B cell (primary cell): ENCODE results near the gene ADAMTS5. TPM values are rescaled to one million over a fixed set of nuclear protein-coding genes. Genes with fewer than 3 reads are reported as not detected.

Experiments
- ATAC-seq: fragments of 200-7000 bp; cut with Tn5 transposase; one replicate; pipeline ENCODE4 v1.10.0; 2021; ENCODE audit warnings: low read depth, mild to moderate bottlenecking, moderate number of reproducible peaks, moderate library complexity
- CTCF ChIA-PET: fragments of 350-600 bp; sonication (Branson Sonifier 250); formaldehyde crosslinking; loops from one replicate; lab custom pipeline; 2021; ENCODE audit warnings: antibody characterized with exemption, inconsistent platforms; lab: Charles Lee
- POLR2A ChIA-PET: fragments of 350-600 bp; sonication (Branson Sonifier 250); formaldehyde crosslinking; loops from one replicate; lab custom pipeline; 2021; ENCODE audit warnings: antibody characterized with exemption; lab: Charles Lee
- DNase-seq: peaks from one replicate; pipeline ENCODE4 v3.0.0; 2013
- H2AFZ ChIP-seq: 2 replicates; pipeline ENCODE4 v1.6.1; 2012; ENCODE audit warnings: mild to moderate bottlenecking, low read depth, low read length; ENCODE audit not compliant: insufficient read depth, poor library complexity, severe bottlenecking
- H3K27ac ChIP-seq, 2 donors: 1 replicate in 1 of 2; 2 replicates in 1 of 2; pipeline ENCODE4 v1.5.1; 2012 to 2013; ENCODE audit warnings: low read length in 2 of 2, mild to moderate bottlenecking in 2 of 2, moderate library complexity in 1 of 2
- H3K27me3 ChIP-seq, 4 experiments: fragments of 200-600 bp in 1 of 4; sonication (generic) in 1 of 4; replicated peaks in 1 of 4; 1 replicate in 2 of 4; 2 replicates in 2 of 4; pipeline versions ENCODE4 v1.6.1 to v1.7.0; 2013 to 2016; ENCODE audit warnings: low read length in 3 of 4, mild to moderate bottlenecking in 2 of 4, mixed read lengths in 1 of 4, moderate library complexity in 1 of 4; ENCODE audit not compliant: insufficient read depth in 4 of 4, control insufficient read depth in 3 of 4; ENCODE audit errors: control extremely low read depth in 1 of 4
- H3K36me3 ChIP-seq, 2 experiments: replicated peaks in 1 of 2; 1 replicate in 1 of 2; 2 replicates in 1 of 2; pipeline versions ENCODE4 v1.6.1 to v1.7.1; 2013; ENCODE audit warnings: low read length in 1 of 2; ENCODE audit not compliant: insufficient read depth in 2 of 2, control insufficient read depth in 1 of 2; ENCODE audit errors: control extremely low read depth in 1 of 2, extremely low read depth in 1 of 2
- H3K4me1 ChIP-seq, 2 donors: fragments of 200-600 bp in 1 of 2; sonication (generic) in 1 of 2; 1 replicate in 1 of 2; 2 replicates in 1 of 2; pipeline versions ENCODE4 v1.5.1 to v1.6.1; 2013 to 2017; ENCODE audit warnings: low read length in 2 of 2; ENCODE audit not compliant: control insufficient read depth in 2 of 2, insufficient read depth in 2 of 2
- H3K4me2 ChIP-seq: replicated peaks from 2 replicates; pipeline ENCODE3; 2012; ENCODE audit warnings: mild to moderate bottlenecking, low read depth, low read length; ENCODE audit not compliant: poor library complexity, severe bottlenecking
- H3K4me3 ChIP-seq, 5 experiments: fragments of 200-600 bp in 1 of 5; sonication (generic) in 1 of 5; 1 replicate in 3 of 5; 2 replicates in 2 of 5; pipeline versions ENCODE4 v1.5.1 to v1.7.0; 2011 to 2016; ENCODE audit warnings: low read length in 4 of 5, mild to moderate bottlenecking in 4 of 5, low read depth in 2 of 5, control low read depth in 1 of 5, moderate library complexity in 1 of 5; ENCODE audit not compliant: insufficient read depth in 1 of 5; ENCODE audit errors: control extremely low read depth in 1 of 5, extremely low read depth in 1 of 5
- H3K79me2 ChIP-seq: fragments of 200-600 bp; sonication (generic); one replicate; pipeline ENCODE4 v1.6.0; 2016; ENCODE audit warnings: low read length; ENCODE audit not compliant: control insufficient read depth, insufficient read depth
- H3K9ac ChIP-seq: fragments of 200-600 bp; sonication (generic); 2 replicates; pipeline ENCODE4 v1.6.1; 2017; ENCODE audit warnings: mild to moderate bottlenecking, low read length, moderate library complexity
- H3K9me3 ChIP-seq, 3 donors: one replicate each; pipeline versions ENCODE4 v1.6.1 to v1.7.1; 2013; ENCODE audit warnings: low read length in 2 of 3; ENCODE audit not compliant: control insufficient read depth in 2 of 3, insufficient read depth in 1 of 3; ENCODE audit errors: control extremely low read depth in 1 of 3
- H4K20me1 ChIP-seq: 2 replicates; pipeline ENCODE4 v1.6.0; 2012; ENCODE audit warnings: mild to moderate bottlenecking, low read length; ENCODE audit not compliant: insufficient read depth, control insufficient read depth, poor library complexity, severe bottlenecking
- H3K27ac Mint-ChIP-seq: one replicate; pipeline ENCODE4 v1.8.0; 2021; ENCODE audit warnings: mixed read lengths
- H3K27me3 Mint-ChIP-seq: one replicate; pipeline ENCODE4 v1.8.0; 2021; ENCODE audit warnings: mixed read lengths
- H3K4me1 Mint-ChIP-seq: one replicate; pipeline ENCODE4 v1.8.0; 2021; ENCODE audit warnings: mixed read lengths
- H3K4me3 Mint-ChIP-seq: one replicate; pipeline ENCODE4 v1.8.0; 2021; ENCODE audit warnings: mixed read lengths
- H3K9me3 Mint-ChIP-seq: one replicate; pipeline ENCODE4 v1.8.0; 2022; ENCODE audit warnings: mixed read lengths; ENCODE audit not compliant: insufficient read depth
- EZH2 ChIP-seq: IDR thresholded peaks from 2 replicates; pipeline ENCODE4 v1.6.1; 2012; ENCODE audit warnings: borderline replicate concordance, low read depth, mild to moderate bottlenecking, moderate library complexity, low read length; ENCODE audit not compliant: insufficient read depth, poor library complexity, severe bottlenecking
- WGBS: methylation state at CpG from one replicate; pipeline ENCODE4 v1.1.5; 2013; ENCODE audit warnings: missing lambda C conversion rate; ENCODE audit not compliant: insufficient coverage; 5-methylcytosine and 5-hydroxymethylcytosine counted together
- intact Hi-C: fragments of 100-400 bp; cut with micrococcal nuclease; formaldehyde crosslinking; loops from one replicate; pipeline ENCODE4 v1.10.0; 2022
- polyA plus RNA-seq: library from polyadenylated mRNA; depleted of rRNA; stranded (reverse); fragments of >200 nt; gene quantifications from 2 replicates; pipeline ENCODE4 v1.2.3, GENCODE V29; 2012
- total RNA-seq, 2 donors: library from RNA; stranded (reverse); fragments of 120-200 nt in 1 of 2; gene quantifications; 1 replicate in 1 of 2; 2 replicates in 1 of 2; pipeline versions ENCODE4 v1.2.3 to v1.2.4, GENCODE V29; 2013 to 2022
- TF ChIP-seq, protein P1 (sequence below): fragments of 200-600 bp; IDR thresholded peaks from one replicate; pipeline ENCODE4 v1.8.0; 2022; ENCODE audit warnings: antibody characterized with exemption, mild to moderate bottlenecking

The ADAMTS5 gene
- total and polyA plus RNA-seq, 2 donors (not counting 1 experiment from before 2014, with no cell fraction given) = 0.01 TPM; not detected in 1

DNA sequence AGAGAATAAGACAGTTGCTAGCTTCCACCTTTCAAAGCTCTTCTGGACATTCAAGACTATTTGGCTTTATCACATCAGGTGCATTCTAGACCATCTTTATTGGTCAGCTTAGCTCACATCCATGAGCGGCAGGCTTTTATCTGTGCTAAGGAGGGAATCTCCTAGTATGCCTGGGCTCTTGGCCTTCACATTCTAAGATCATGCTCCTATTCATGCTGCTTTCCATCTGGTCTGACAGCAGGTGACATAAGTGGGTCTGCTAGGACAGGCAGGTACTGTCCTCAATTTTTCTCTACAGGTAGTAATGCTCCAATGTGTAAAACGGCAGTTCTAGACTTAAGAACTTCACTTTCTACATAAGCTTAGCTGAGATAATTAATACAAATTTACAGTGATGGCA is 82.5 kb downstream of the ADAMTS5 start:
- H3K27me3 Mint-ChIP-seq = no peaks in the 10 kb centered on the region
- no peaks in the 10 kb centered on the region for H3K9me3 ChIP-seq
- H3K4me1 ChIP-seq = no peaks in the 10 kb centered on the region
- DNase-seq (no peak), ATAC-seq (no peak)
- TF ChIP-seq, protein P1, sequence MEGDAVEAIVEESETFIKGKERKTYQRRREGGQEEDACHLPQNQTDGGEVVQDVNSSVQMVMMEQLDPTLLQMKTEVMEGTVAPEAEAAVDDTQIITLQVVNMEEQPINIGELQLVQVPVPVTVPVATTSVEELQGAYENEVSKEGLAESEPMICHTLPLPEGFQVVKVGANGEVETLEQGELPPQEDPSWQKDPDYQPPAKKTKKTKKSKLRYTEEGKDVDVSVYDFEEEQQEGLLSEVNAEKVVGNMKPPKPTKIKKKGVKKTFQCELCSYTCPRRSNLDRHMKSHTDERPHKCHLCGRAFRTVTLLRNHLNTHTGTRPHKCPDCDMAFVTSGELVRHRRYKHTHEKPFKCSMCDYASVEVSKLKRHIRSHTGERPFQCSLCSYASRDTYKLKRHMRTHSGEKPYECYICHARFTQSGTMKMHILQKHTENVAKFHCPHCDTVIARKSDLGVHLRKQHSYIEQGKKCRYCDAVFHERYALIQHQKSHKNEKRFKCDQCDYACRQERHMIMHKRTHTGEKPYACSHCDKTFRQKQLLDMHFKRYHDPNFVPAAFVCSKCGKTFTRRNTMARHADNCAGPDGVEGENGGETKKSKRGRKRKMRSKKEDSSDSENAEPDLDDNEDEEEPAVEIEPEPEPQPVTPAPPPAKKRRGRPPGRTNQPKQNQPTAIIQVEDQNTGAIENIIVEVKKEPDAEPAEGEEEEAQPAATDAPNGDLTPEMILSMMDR = no peak
- no peak for TF ChIP-seq EZH2
- no peak overlapping the region for H3K4me3 ChIP-seq
- H3K4me1 Mint-ChIP-seq = no peaks in the 10 kb centered on the region
- H3K36me3 ChIP-seq = no peaks in the 10 kb centered on the region
- H3K9ac ChIP-seq = no peak overlapping the region
- no peak overlapping the region for H2AFZ ChIP-seq
- ChIA-PET CTCF (no interaction called here), POLR2A (no interaction called here)
- H3K4me2 ChIP-seq = no peak overlapping the region
- no CpG with 5 or more reads among the region's 2 CpGs for WGBS
- no peaks in the 10 kb centered on the region for H3K9me3 Mint-ChIP-seq
- H3K27ac Mint-ChIP-seq = no peak overlapping the region
- intact Hi-C loops = no loop called here
- no peaks in the 10 kb centered on the region for H4K20me1 ChIP-seq
- no peaks in the 10 kb centered on the region for H3K27me3 ChIP-seq
- H3K4me3 Mint-ChIP-seq = no peak overlapping the region
- no peaks in the 10 kb centered on the region for H3K79me2 ChIP-seq
- no peak overlapping the region for H3K27ac ChIP-seq

DNA sequence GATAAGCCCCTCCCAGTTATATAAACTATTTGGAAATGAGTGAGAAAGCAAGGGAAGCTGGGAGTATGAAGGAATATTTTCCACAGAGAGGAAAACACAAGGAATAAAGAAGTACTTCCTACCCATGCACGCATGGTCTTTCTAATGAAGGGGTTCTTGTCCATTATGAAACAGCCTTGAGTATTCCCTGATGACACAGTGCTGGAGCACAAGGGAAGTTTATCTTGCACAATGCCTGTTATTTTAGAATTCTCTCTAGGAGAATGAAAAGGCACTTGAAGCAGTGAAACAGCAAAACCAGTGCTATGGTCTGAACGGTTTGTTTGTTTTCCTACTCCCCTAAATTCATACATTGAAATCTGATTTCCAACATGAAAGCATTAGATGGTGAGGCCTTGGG is 83.1 kb downstream of the ADAMTS5 start:
- Mint-ChIP-seq H3K4me3 (no peak overlapping the region), H3K27ac (no peak overlapping the region), H3K27me3 (no peaks in the 10 kb centered on the region), H3K4me1 (no peaks in the 10 kb centered on the region), H3K9me3 (no peaks in the 10 kb centered on the region)
- ATAC-seq (no peak), DNase-seq (no peak)
- no peak overlapping the region for H3K9ac ChIP-seq
- H3K27me3 ChIP-seq = no peaks in the 10 kb centered on the region
- no peaks in the 10 kb centered on the region for H4K20me1 ChIP-seq
- no peak overlapping the region for H3K4me2 ChIP-seq
- TF ChIP-seq, protein P1 = no peak
- no peak for TF ChIP-seq EZH2
- intact Hi-C loops = no loop called here
- H3K4me3 ChIP-seq = no peak overlapping the region
- H3K27ac ChIP-seq = no peak overlapping the region
- WGBS = no CpG with 5 or more reads among the region's 2 CpGs
- no peaks in the 10 kb centered on the region for H3K9me3 ChIP-seq
- no peaks in the 10 kb centered on the region for H3K36me3 ChIP-seq
- no peak overlapping the region for H2AFZ ChIP-seq
- no peaks in the 10 kb centered on the region for H3K79me2 ChIP-seq
- ChIA-PET CTCF (no interaction called here), POLR2A (no interaction called here)
- no peaks in the 10 kb centered on the region for H3K4me1 ChIP-seq
